ENCODE measurements around the gene PTH1R. TPM values are rescaled to one million over a fixed set of nuclear protein-coding genes. Genes with fewer than 3 reads are reported as not detected.
A peak's percentile ranks its signal among the peaks of the same experiment; 100 is the strongest.

Gene PTH1R
- polyA plus RNA-seq, 3 donors, result not detected

DNA sequence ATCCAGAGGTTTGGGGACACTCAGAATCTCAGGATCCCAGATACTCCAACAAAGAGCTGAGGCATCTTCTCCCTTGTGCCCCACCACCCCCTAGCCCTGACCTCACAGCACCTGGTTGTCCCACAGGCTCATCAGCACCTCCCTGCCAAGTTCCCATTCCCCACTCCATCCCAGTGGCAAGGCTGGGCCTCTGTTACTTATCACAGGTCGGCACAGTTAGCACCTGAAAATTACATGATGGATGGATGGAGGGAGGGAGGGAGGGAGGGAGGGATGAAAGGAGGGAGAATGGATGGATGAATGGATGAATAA, 27.1 kb upstream of the PTH1R start:
- no peak for DNase-seq
- H3K9ac ChIP-seq (ENCODE audit: insufficient read depth, low read length, poor library complexity, severe bottlenecking), result no peak overlapping the region
- no peaks in the 10 kb centered on the region for H3K9me3 ChIP-seq (replicated peaks in 1 of 2; ENCODE audit: control insufficient read depth in 1 of 2, insufficient read depth in 1 of 2, low read length in 2 of 2)
- peaks cover 8% of the 10 kb centered on the region for H3K4me1 Mint-ChIP-seq
- H3K4me2 ChIP-seq (replicated peaks; ENCODE audit: extremely low read depth, low read length, poor library complexity, severe bottlenecking), result no peak overlapping the region
- no peak overlapping the region for H3K4me3 ChIP-seq (replicated peaks in 1 of 3; ENCODE audit: low read depth in 2 of 3, low read length in 3 of 3)
- peak overlapping the region in 1 of 2 donors; percentile 12 for H3K4me3 Mint-ChIP-seq
- TF ChIP-seq CTCF (IDR thresholded peaks at IDR 0.05), result no peak
- WGBS (ENCODE audit: insufficient coverage), result 60% methylated on average over 1 of the region's 1 CpG
- no peak overlapping the region for H3K27ac ChIP-seq (ENCODE audit: low read depth in 1 of 2, low read length in 2 of 2)
- intact Hi-C loops (cut with micrococcal nuclease), result no loop called here
- no peaks in the 10 kb centered on the region for H3K9me3 Mint-ChIP-seq
- H3K27ac Mint-ChIP-seq, result no peak overlapping the region
- H4K20me1 ChIP-seq (ENCODE audit: insufficient read depth, low read length), result no peaks in the 10 kb centered on the region
- H3K36me3 ChIP-seq (replicated peaks in 1 of 2; ENCODE audit: control insufficient read depth in 1 of 2, insufficient read depth in 2 of 2, low read length in 2 of 2), result no peaks in the 10 kb centered on the region
- H3K4me1 ChIP-seq (ENCODE audit: control insufficient read depth in 1 of 2, insufficient read depth in 2 of 2, low read length in 2 of 2), result peaks cover 13 to 16% of the 10 kb centered on the region in 2 donors
- no peak overlapping the region for H2AFZ ChIP-seq (ENCODE audit: insufficient read depth, low read depth, low read length, poor library complexity, severe bottlenecking)
- H3K79me2 ChIP-seq (ENCODE audit: insufficient read depth, low read length), result no peaks in the 10 kb centered on the region
- no peaks in the 10 kb centered on the region for H3K36me3 Mint-ChIP-seq
- peaks cover 3 to 22% (median 11%) of the 10 kb centered on the region in 3 donors for H3K27me3 Mint-ChIP-seq (ENCODE audit: low read depth in 3 of 3)
- H3K27me3 ChIP-seq (ENCODE audit: control insufficient read depth in 2 of 2, insufficient read depth in 2 of 2, low read length in 2 of 2), result peaks cover 0 to 12% of the 10 kb centered on the region in 2 donors

DNA sequence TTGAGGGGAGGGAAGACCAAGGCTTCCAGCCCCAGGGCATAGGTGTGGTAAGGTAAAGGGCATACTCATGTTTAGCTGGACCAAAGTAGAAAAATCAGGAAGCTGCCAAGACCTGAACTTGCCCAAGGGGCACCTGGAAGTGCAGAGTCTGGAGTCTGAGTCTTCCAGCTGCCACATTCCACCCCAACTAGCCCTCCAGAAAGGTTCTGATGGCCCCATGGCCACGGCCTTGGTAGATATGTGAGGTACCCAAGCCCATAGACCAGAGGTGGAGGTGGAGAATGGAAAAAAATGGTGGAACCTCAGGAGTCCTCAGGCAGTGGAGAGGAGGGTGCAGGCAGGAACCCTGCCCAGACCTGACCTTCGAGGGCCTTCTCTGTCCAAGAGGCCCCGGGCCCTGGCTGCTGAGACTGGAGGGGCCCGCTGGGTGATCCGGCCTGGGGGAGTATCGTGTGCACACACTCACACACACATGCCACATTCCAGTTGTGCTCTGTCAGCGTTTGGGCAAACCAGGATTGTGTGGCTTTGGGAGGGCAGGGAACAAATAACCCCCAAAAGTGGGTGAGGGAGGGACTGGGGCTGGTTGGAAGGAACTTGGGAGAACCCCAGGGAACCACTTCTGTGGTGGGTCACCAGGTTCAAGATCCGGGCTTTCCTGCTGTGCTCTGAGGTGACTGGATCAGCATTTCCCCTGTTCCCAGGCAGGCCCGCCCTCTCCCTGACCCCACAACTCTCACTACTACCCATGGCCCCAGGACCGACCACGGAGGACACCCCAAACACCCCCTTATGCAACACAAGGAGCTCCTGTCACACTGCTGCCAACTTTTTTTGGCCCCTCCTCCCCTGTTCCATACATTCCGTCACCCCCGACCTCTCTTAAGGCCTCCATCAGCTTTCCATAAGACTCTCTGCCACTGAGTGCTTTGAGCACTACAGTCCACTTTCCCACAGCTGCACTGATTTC, 25.9 kb upstream of the PTH1R start:
- 82% methylated on average over 7 of the region's 13 CpGs for WGBS (ENCODE audit: insufficient coverage)
- Histone ChIP-seq H3K27me3 (ENCODE audit: control insufficient read depth in 2 of 2, insufficient read depth in 2 of 2, low read length in 2 of 2) (peaks cover 0 to 9% of the 10 kb centered on the region in 2 donors), H2AFZ (ENCODE audit: insufficient read depth, low read depth, low read length, poor library complexity, severe bottlenecking) (no peak overlapping the region), H3K4me3 (replicated peaks in 1 of 3; ENCODE audit: low read depth in 2 of 3, low read length in 3 of 3) (no peak overlapping the region), H4K20me1 (ENCODE audit: insufficient read depth, low read length) (no peaks in the 10 kb centered on the region), H3K79me2 (ENCODE audit: insufficient read depth, low read length) (no peaks in the 10 kb centered on the region), H3K9ac (ENCODE audit: insufficient read depth, low read length, poor library complexity, severe bottlenecking) (no peak overlapping the region), H3K36me3 (replicated peaks in 1 of 2; ENCODE audit: control insufficient read depth in 1 of 2, insufficient read depth in 2 of 2, low read length in 2 of 2) (no peaks in the 10 kb centered on the region), H3K4me2 (replicated peaks; ENCODE audit: extremely low read depth, low read length, poor library complexity, severe bottlenecking) (no peak overlapping the region), H3K9me3 (replicated peaks in 1 of 2; ENCODE audit: control insufficient read depth in 1 of 2, insufficient read depth in 1 of 2, low read length in 2 of 2) (no peaks in the 10 kb centered on the region), H3K4me1 (ENCODE audit: control insufficient read depth in 1 of 2, insufficient read depth in 2 of 2, low read length in 2 of 2) (peaks cover 3% of the 10 kb centered on the region in 2 donors), H3K27ac (ENCODE audit: low read depth in 1 of 2, low read length in 2 of 2) (no peak overlapping the region)
- Mint-ChIP-seq H3K36me3 (no peaks in the 10 kb centered on the region), H3K4me1 (peaks cover under 1% of the 10 kb centered on the region), H3K27ac (peak overlapping the region in 1 of 7 donors; percentile 5), H3K9me3 (no peaks in the 10 kb centered on the region), H3K27me3 (ENCODE audit: low read depth in 3 of 3) (peaks cover 1 to 15% (median 8%) of the 10 kb centered on the region in 3 donors), H3K4me3 (no peak overlapping the region)
- intact Hi-C loops (cut with micrococcal nuclease), result no loop called here
- no peak for TF ChIP-seq CTCF (IDR thresholded peaks at IDR 0.05)
- DNase-seq, result no peak
